ENCODE results near the gene MFSD6.

The MFSD6 gene

GRCh38 chr2:190366248-190366753 lies 41.9 kb upstream of the MFSD6 start:
- DNase-seq (ENCODE audit: low spot score) = no peak
- no peak for TF ChIP-seq CTCF (IDR thresholded peaks at IDR 0.05; ENCODE audit: extremely low read depth, missing control alignments)

- DNase-seq (ENCODE audit: low spot score) = no peak
- no peak for TF ChIP-seq CTCF (IDR thresholded peaks at IDR 0.05; ENCODE audit: extremely low read depth, missing control alignments)
Observed at GRCh38 chr2:190367091-190367490, 41.1 kb upstream of the MFSD6 start.

- no peak for DNase-seq (ENCODE audit: low spot score)
- no peak for TF ChIP-seq CTCF (IDR thresholded peaks at IDR 0.05; ENCODE audit: extremely low read depth, missing control alignments)
Observed at GRCh38 chr2:190369635-190370034, 38.5 kb upstream of the MFSD6 start.

GRCh38 chr2:190376083-190376482 lies 32.1 kb upstream of the MFSD6 start:
- no peak for DNase-seq (ENCODE audit: low spot score)
- TF ChIP-seq CTCF (IDR thresholded peaks at IDR 0.05; ENCODE audit: extremely low read depth, missing control alignments) = no peak

GRCh38 chr2:190376591-190377245 lies 31.4 kb upstream of the MFSD6 start:
- no peak for TF ChIP-seq CTCF (IDR thresholded peaks at IDR 0.05; ENCODE audit: extremely low read depth, missing control alignments)
- no peak for DNase-seq (ENCODE audit: low spot score)

- no peak for TF ChIP-seq CTCF (IDR thresholded peaks at IDR 0.05; ENCODE audit: extremely low read depth, missing control alignments)
- DNase-seq (ENCODE audit: low spot score) = no peak
Observed at GRCh38 chr2:190378880-190379237, 29.3 kb upstream of the MFSD6 start.

- no peak for TF ChIP-seq CTCF (IDR thresholded peaks at IDR 0.05; ENCODE audit: extremely low read depth, missing control alignments)
- DNase-seq (ENCODE audit: low spot score) = no peak
Observed at GRCh38 chr2:190379249-190379964, 28.7 kb upstream of the MFSD6 start.

All from GM20000 (cell line).